Measurements from ENCODE around the gene ABCC5. TPM values are rescaled to one million over a fixed set of nuclear protein-coding genes. Genes with fewer than 3 reads are reported as not detected.

The ABCC5 gene
- total and polyA plus RNA-seq, 4 donors = 13.0 to 49.6 (median 26.4) TPM

GRCh38 chr3:183991403-183991802 is 26.3 kb downstream of the ABCC5 start:
- no peaks in the 10 kb centered on the region for H3K27me3 ChIP-seq (ENCODE audit: control insufficient read depth in 1 of 2, insufficient read depth in 2 of 2, low read length in 1 of 2)
- H3K4me3 ChIP-seq (ENCODE audit: low read length in 2 of 2) = no peak overlapping the region
- H3K27ac ChIP-seq (ENCODE audit: low read depth in 1 of 2, low read length in 2 of 2) = no peak overlapping the region
- ATAC-seq (ENCODE audit: low FRiP score) (no peak), DNase-seq (no peak)
- intact Hi-C loops (cut with DNase I) = no loop called here
- 82 to 90% methylated on average over 5 of the region's 5 CpGs for WGBS, 2 donors
- no peaks in the 10 kb centered on the region for H3K9me3 ChIP-seq (ENCODE audit: control insufficient read depth, low read length)
- no peaks in the 10 kb centered on the region for H3K4me1 ChIP-seq (ENCODE audit: control insufficient read depth in 1 of 2, insufficient read depth in 2 of 2, low read length in 2 of 2)
- H3K36me3 ChIP-seq (ENCODE audit: control insufficient read depth in 1 of 2, insufficient read depth in 2 of 2, low read length in 1 of 2) = peaks cover 0 to 9% of the 10 kb centered on the region in 2 donors

GRCh38 chr3:183988216-183988790 is 29.4 kb downstream of the ABCC5 start:
- H3K36me3 ChIP-seq (ENCODE audit: control insufficient read depth in 1 of 2, insufficient read depth in 2 of 2, low read length in 1 of 2) = peaks cover 0 to 12% of the 10 kb centered on the region in 2 donors

GRCh38 chr3:183987000-183987600 is 30.6 kb downstream of the ABCC5 start:
- Histone ChIP-seq H3K4me1 (ENCODE audit: control insufficient read depth in 1 of 2, insufficient read depth in 2 of 2, low read length in 2 of 2) (no peaks in the 10 kb centered on the region), H3K27me3 (ENCODE audit: control insufficient read depth in 1 of 2, insufficient read depth in 2 of 2, low read length in 1 of 2) (no peaks in the 10 kb centered on the region), H3K9me3 (ENCODE audit: control insufficient read depth, low read length) (no peaks in the 10 kb centered on the region), H3K27ac (ENCODE audit: low read depth in 1 of 2, low read length in 2 of 2) (no peak overlapping the region), H3K36me3 (ENCODE audit: control insufficient read depth in 1 of 2, insufficient read depth in 2 of 2, low read length in 1 of 2) (peaks cover 0 to 14% of the 10 kb centered on the region in 2 donors), H3K4me3 (ENCODE audit: low read length in 2 of 2) (no peak overlapping the region)
- intact Hi-C loops (cut with DNase I) = no loop called here
- WGBS, 2 donors = 83 to 90% methylated on average over 11 of the region's 11 CpGs
- no peak for DNase-seq
- no peak for ATAC-seq (ENCODE audit: low FRiP score)

More at GRCh38 chr3:183988216-183988790, 29.4 kb downstream of the ABCC5 start:
- Histone ChIP-seq H3K4me1 (ENCODE audit: control insufficient read depth in 1 of 2, insufficient read depth in 2 of 2, low read length in 2 of 2) (no peaks in the 10 kb centered on the region), H3K27me3 (ENCODE audit: control insufficient read depth in 1 of 2, insufficient read depth in 2 of 2, low read length in 1 of 2) (no peaks in the 10 kb centered on the region), H3K4me3 (ENCODE audit: low read length in 2 of 2) (no peak overlapping the region), H3K9me3 (ENCODE audit: control insufficient read depth, low read length) (no peaks in the 10 kb centered on the region), H3K27ac (ENCODE audit: low read depth in 1 of 2, low read length in 2 of 2) (no peak overlapping the region)
- DNase-seq (no peak), ATAC-seq (ENCODE audit: low FRiP score) (no peak)
- 87 to 88% methylated on average over 16 of the region's 16 CpGs for WGBS, 2 donors
- intact Hi-C loops (cut with DNase I) = no loop called here

- DNase-seq (no peak), ATAC-seq (ENCODE audit: low FRiP score) (no peak)
- WGBS, 2 donors = 66 to 69% methylated on average over 11 of the region's 11 CpGs
- no peak overlapping the region for H3K4me3 ChIP-seq (ENCODE audit: low read length in 2 of 2)
- H3K4me1 ChIP-seq (ENCODE audit: control insufficient read depth in 1 of 2, insufficient read depth in 2 of 2, low read length in 2 of 2) = no peaks in the 10 kb centered on the region
- no peaks in the 10 kb centered on the region for H3K27me3 ChIP-seq (ENCODE audit: control insufficient read depth in 1 of 2, insufficient read depth in 2 of 2, low read length in 1 of 2)
- intact Hi-C loops (cut with DNase I) = no loop called here
- H3K9me3 ChIP-seq (ENCODE audit: control insufficient read depth, low read length) = no peaks in the 10 kb centered on the region
- H3K36me3 ChIP-seq (ENCODE audit: control insufficient read depth in 1 of 2, insufficient read depth in 2 of 2, low read length in 1 of 2) = peaks cover 0 to 14% of the 10 kb centered on the region in 2 donors
- no peak overlapping the region for H3K27ac ChIP-seq (ENCODE audit: low read depth in 1 of 2, low read length in 2 of 2)
These were observed 32.6 kb downstream of the ABCC5 start for GRCh38 chr3:183984749-183985729.

- WGBS, 2 donors = 71% methylated on average over 4 of the region's 4 CpGs
- ATAC-seq (ENCODE audit: low FRiP score) = no peak
- Histone ChIP-seq H3K36me3 (ENCODE audit: control insufficient read depth in 1 of 2, insufficient read depth in 2 of 2, low read length in 1 of 2) (peaks cover 0 to 14% of the 10 kb centered on the region in 2 donors), H3K9me3 (ENCODE audit: control insufficient read depth, low read length) (no peaks in the 10 kb centered on the region), H3K27ac (ENCODE audit: low read depth in 1 of 2, low read length in 2 of 2) (no peak overlapping the region), H3K4me1 (ENCODE audit: control insufficient read depth in 1 of 2, insufficient read depth in 2 of 2, low read length in 2 of 2) (no peaks in the 10 kb centered on the region), H3K27me3 (ENCODE audit: control insufficient read depth in 1 of 2, insufficient read depth in 2 of 2, low read length in 1 of 2) (no peaks in the 10 kb centered on the region), H3K4me3 (ENCODE audit: low read length in 2 of 2) (no peak overlapping the region)
- intact Hi-C loops (cut with DNase I) = no loop called here
- DNase-seq = no peak
These were observed 33.5 kb downstream of the ABCC5 start for GRCh38 chr3:183984127-183984740.

- Histone ChIP-seq H3K27me3 (ENCODE audit: control insufficient read depth in 1 of 2, insufficient read depth in 2 of 2, low read length in 1 of 2) (no peaks in the 10 kb centered on the region), H3K27ac (ENCODE audit: low read depth in 1 of 2, low read length in 2 of 2) (no peak overlapping the region), H3K4me3 (ENCODE audit: low read length in 2 of 2) (no peak overlapping the region), H3K4me1 (ENCODE audit: control insufficient read depth in 1 of 2, insufficient read depth in 2 of 2, low read length in 2 of 2) (no peaks in the 10 kb centered on the region), H3K9me3 (ENCODE audit: control insufficient read depth, low read length) (no peaks in the 10 kb centered on the region), H3K36me3 (ENCODE audit: control insufficient read depth in 1 of 2, insufficient read depth in 2 of 2, low read length in 1 of 2) (peaks cover 0 to 7% of the 10 kb centered on the region in 2 donors)
- DNase-seq (no peak), ATAC-seq (ENCODE audit: low FRiP score) (no peak)
- 74 to 75% methylated on average over 6 of the region's 6 CpGs for WGBS, 2 donors
- intact Hi-C loops (cut with DNase I) = no loop called here
These were observed 35.6 kb downstream of the ABCC5 start for GRCh38 chr3:183981990-183982644.

GRCh38 chr3:183980403-183980802 is 37.3 kb downstream of the ABCC5 start:
- H3K9me3 ChIP-seq (ENCODE audit: control insufficient read depth, low read length) = no peaks in the 10 kb centered on the region
- DNase-seq = no peak
- H3K27ac ChIP-seq (ENCODE audit: low read depth in 1 of 2, low read length in 2 of 2) = no peak overlapping the region
- no peaks in the 10 kb centered on the region for H3K27me3 ChIP-seq (ENCODE audit: control insufficient read depth in 1 of 2, insufficient read depth in 2 of 2, low read length in 1 of 2)
- H3K4me1 ChIP-seq (ENCODE audit: control insufficient read depth in 1 of 2, insufficient read depth in 2 of 2, low read length in 2 of 2) = no peaks in the 10 kb centered on the region
- WGBS, 2 donors = 88 to 94% methylated on average over 4 of the region's 4 CpGs
- intact Hi-C loops (cut with DNase I) = no loop called here
- ATAC-seq (ENCODE audit: low FRiP score) = no peak
- peaks cover 0 to 7% of the 10 kb centered on the region in 2 donors for H3K36me3 ChIP-seq (ENCODE audit: control insufficient read depth in 1 of 2, insufficient read depth in 2 of 2, low read length in 1 of 2)
- no peak overlapping the region for H3K4me3 ChIP-seq (ENCODE audit: low read length in 2 of 2)

GRCh38 chr3:183975981-183976662 is 41.6 kb downstream of the ABCC5 start:
- no peak for DNase-seq
- Histone ChIP-seq H3K4me1 (ENCODE audit: control insufficient read depth in 1 of 2, insufficient read depth in 2 of 2, low read length in 2 of 2) (no peaks in the 10 kb centered on the region), H3K9me3 (ENCODE audit: control insufficient read depth, low read length) (no peaks in the 10 kb centered on the region), H3K27me3 (ENCODE audit: control insufficient read depth in 1 of 2, insufficient read depth in 2 of 2, low read length in 1 of 2) (no peaks in the 10 kb centered on the region), H3K36me3 (ENCODE audit: control insufficient read depth in 1 of 2, insufficient read depth in 2 of 2, low read length in 1 of 2) (peaks cover 0 to 4% of the 10 kb centered on the region in 2 donors), H3K4me3 (ENCODE audit: low read length in 2 of 2) (no peak overlapping the region), H3K27ac (ENCODE audit: low read depth in 1 of 2, low read length in 2 of 2) (no peak overlapping the region)
- intact Hi-C loops (cut with DNase I) = no loop called here
- WGBS, 2 donors = 84 to 85% methylated on average over 10 of the region's 10 CpGs
- ATAC-seq (ENCODE audit: low FRiP score) = no peak
